ENCODE results near the gene KRTAP4-2. TPM values are rescaled to one million over a fixed set of nuclear protein-coding genes. Genes with fewer than 3 reads are reported as not detected.
"Not testable (repeated sequence)": the region's sequence is repeated elsewhere in the genome, so short reads cannot be mapped to it uniquely, and the experiment has no call there.

Gene KRTAP4-2
- total RNA-seq, 1 donor from 2014 or later: not detected

- Mint-ChIP-seq H3K4me1 (no peaks in the 10 kb centered on the region), H3K36me3 (ENCODE audit: low read depth) (no peaks in the 10 kb centered on the region), H3K4me3 (no peak overlapping the region), H3K27ac (ENCODE audit: unreplicated experiment) (no peak overlapping the region), H3K9me3 (no peaks in the 10 kb centered on the region), H3K27me3 (ENCODE audit: low read depth) (peaks cover 34% of the 10 kb centered on the region)
- no peak for DNase-seq (ENCODE audit: low read depth, low spot score)
- no peak for TF ChIP-seq CTCF (conservative IDR thresholded peaks at IDR 0.05)
Observed at GRCh38 chr17:41153856-41154255, 24.2 kb downstream of the KRTAP4-2 start.

DNA sequence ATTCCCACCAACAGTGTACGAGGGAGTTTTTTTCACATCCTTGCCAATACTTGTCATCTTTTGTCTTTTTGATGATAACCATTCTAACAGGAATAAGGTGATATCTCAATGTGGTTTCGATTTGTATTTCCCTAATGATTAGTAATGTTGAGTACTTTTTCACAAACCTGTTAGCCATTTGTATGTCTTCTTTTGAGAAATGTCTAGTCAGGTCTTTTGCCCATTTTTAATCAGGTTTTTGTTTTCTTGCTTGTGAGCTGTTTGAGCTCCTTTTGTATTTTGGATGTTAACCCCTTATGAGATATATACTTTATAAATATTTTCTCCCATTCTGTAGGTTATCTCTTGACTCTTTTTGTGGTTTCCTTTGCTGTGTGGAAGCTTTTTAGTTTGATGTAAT, 26.5 kb downstream of the KRTAP4-2 start:
- Mint-ChIP-seq H3K27me3 (ENCODE audit: low read depth) (peaks cover 36% of the 10 kb centered on the region), H3K27ac (ENCODE audit: unreplicated experiment) (no peak overlapping the region), H3K4me3 (no peak overlapping the region), H3K36me3 (ENCODE audit: low read depth) (no peaks in the 10 kb centered on the region), H3K9me3 (no peaks in the 10 kb centered on the region), H3K4me1 (no peaks in the 10 kb centered on the region)
- no peak for DNase-seq (ENCODE audit: low read depth, low spot score)
- TF ChIP-seq CTCF (conservative IDR thresholded peaks at IDR 0.05): no peak

DNA sequence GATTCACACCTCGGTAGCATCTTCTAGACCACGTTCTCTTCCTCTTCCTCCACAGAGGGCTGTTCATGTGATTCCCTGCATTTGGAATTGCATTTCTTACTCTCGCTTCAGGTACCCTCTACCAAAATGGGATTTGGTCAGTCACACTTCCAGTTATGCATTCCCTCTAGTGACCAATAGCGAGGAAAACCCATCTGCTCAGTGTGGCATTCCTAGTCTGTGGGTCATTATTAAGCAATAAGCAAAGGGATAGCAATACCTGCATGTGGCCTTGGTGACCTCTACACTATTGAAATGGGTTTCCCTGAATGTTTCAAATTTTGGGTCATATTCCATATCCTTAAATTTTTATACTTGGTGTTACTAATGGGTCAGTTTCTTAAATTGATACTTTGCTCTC, 28.0 kb downstream of the KRTAP4-2 start:
- no peaks in the 10 kb centered on the region for H3K36me3 Mint-ChIP-seq (ENCODE audit: low read depth)
- H3K27me3 Mint-ChIP-seq (ENCODE audit: low read depth): peaks cover 32% of the 10 kb centered on the region
- no peak overlapping the region for H3K4me3 Mint-ChIP-seq
- H3K9me3 Mint-ChIP-seq: no peaks in the 10 kb centered on the region
- H3K4me1 Mint-ChIP-seq: no peaks in the 10 kb centered on the region
- H3K27ac Mint-ChIP-seq (ENCODE audit: unreplicated experiment): no peak overlapping the region
- DNase-seq (ENCODE audit: low read depth, low spot score): no peak
- no peak for TF ChIP-seq CTCF (conservative IDR thresholded peaks at IDR 0.05)

GRCh38 chr17:41149652-41149985, 28.4 kb downstream of the KRTAP4-2 start, which contains the start of gene KRTAP4-5:
TSS of gene KRTAP4-5 (minus strand) at chr17:41149825. CDS start at chr17:41149767, 58 bp downstream.
- H3K4me1 Mint-ChIP-seq: no peaks in the 10 kb centered on the region
- no peaks in the 10 kb centered on the region for H3K36me3 Mint-ChIP-seq (ENCODE audit: low read depth)
- DNase-seq (ENCODE audit: low read depth, low spot score): no peak
- H3K27ac Mint-ChIP-seq (ENCODE audit: unreplicated experiment): no peak within 1 kb of the TSS
- H3K4me3 Mint-ChIP-seq: no peak within 1 kb of the TSS
- no peaks in the 10 kb centered on the region for H3K9me3 Mint-ChIP-seq
- TF ChIP-seq CTCF (conservative IDR thresholded peaks at IDR 0.05): no peak
- peaks cover 28% of the 10 kb centered on the region for H3K27me3 Mint-ChIP-seq (ENCODE audit: low read depth)

DNA sequence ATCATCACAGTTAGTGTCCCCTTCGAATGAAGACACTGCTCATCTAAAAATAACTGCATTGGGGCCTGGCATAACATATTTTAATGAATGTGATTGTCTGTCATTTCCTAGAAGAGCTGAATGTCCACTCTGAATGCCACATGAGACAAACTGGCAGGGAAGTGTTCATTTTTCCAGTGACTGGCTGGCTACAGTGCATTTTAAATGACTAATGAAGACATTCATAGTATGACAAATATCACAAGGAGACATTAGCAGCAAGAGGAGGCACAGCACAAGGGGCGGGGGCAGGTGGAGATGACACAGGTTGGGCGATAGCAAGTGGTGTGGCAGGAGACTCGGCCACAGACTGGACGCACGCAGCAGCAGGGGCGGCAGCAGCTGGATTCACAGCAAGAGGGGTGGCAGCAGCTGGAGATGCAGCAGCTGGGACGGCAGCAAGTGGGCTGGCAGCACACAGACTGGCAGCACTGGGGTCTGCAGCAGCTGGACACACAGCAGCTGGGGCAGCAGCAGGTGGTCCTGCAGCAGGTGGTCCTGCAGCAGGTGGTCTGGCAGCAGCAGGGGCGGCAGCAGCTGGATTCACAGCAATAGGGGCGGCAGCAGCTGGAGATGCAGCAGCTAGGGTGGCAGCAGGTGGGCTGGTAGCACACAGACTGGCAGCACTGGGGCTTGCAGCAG, 28.9 kb downstream of the KRTAP4-2 start:
- not testable (repeated sequence) for H3K4me3 Mint-ChIP-seq; DNase-seq (ENCODE audit: low read depth, low spot score); H3K9me3 Mint-ChIP-seq; H3K27ac Mint-ChIP-seq (ENCODE audit: unreplicated experiment); H3K4me1 Mint-ChIP-seq; H3K36me3 Mint-ChIP-seq (ENCODE audit: low read depth)
- H3K27me3 Mint-ChIP-seq (ENCODE audit: low read depth): peaks cover 26% of the 10 kb centered on the region

DNA sequence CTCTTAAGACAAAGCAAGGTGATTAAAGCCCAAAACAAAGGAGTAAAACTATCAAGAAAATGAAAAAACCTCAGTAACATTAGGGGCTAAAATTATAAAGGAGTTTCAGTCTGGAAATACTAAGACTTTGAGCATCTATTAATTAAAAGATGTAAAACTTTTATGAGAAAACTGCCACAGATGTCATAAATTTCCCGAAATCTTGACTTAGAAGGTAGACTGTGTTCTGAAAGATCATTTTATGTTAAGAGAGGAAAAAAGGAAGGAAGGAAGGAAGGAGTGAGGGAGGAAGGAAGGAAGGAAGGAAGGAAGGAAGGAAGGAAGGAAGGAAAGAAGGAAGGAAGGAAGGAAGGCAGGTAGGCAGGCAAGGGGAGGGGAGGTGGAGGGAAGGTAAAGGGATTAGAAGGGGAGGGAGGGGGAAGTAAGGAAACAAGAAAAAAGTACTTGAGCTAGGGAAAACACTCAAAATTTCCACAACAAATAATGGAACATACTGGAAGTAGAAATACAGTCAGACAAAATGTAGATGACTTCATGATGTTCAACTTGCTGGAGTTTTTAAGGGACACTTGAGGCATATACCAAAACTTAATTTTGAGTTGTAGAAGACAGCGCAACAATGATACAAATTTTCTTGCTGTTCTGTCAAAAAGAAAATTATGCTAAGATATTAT, 30.4 kb downstream of the KRTAP4-2 start:
- no peaks in the 10 kb centered on the region for H3K4me1 Mint-ChIP-seq
- peaks cover 7% of the 10 kb centered on the region for H3K9me3 Mint-ChIP-seq
- TF ChIP-seq CTCF (conservative IDR thresholded peaks at IDR 0.05): no peak
- H3K4me3 Mint-ChIP-seq: no peak overlapping the region
- peaks cover 4% of the 10 kb centered on the region for H3K36me3 Mint-ChIP-seq (ENCODE audit: low read depth)
- no peak for DNase-seq (ENCODE audit: low read depth, low spot score)
- no peak overlapping the region for H3K27ac Mint-ChIP-seq (ENCODE audit: unreplicated experiment)
- peaks cover 17% of the 10 kb centered on the region for H3K27me3 Mint-ChIP-seq (ENCODE audit: low read depth)

All from neural crest cell (in vitro differentiated cells).